Measurements from ENCODE around the gene MBD6. TPM values are rescaled to one million over a fixed set of nuclear protein-coding genes. Genes with fewer than 3 reads are reported as not detected.

MBD6 gene
- total and polyA plus RNA-seq, 2 of the 13 experiments (the other 11 are each of a cell fraction or from before 2014, with no cell fraction given): 4.1 to 5.9 TPM

DNA sequence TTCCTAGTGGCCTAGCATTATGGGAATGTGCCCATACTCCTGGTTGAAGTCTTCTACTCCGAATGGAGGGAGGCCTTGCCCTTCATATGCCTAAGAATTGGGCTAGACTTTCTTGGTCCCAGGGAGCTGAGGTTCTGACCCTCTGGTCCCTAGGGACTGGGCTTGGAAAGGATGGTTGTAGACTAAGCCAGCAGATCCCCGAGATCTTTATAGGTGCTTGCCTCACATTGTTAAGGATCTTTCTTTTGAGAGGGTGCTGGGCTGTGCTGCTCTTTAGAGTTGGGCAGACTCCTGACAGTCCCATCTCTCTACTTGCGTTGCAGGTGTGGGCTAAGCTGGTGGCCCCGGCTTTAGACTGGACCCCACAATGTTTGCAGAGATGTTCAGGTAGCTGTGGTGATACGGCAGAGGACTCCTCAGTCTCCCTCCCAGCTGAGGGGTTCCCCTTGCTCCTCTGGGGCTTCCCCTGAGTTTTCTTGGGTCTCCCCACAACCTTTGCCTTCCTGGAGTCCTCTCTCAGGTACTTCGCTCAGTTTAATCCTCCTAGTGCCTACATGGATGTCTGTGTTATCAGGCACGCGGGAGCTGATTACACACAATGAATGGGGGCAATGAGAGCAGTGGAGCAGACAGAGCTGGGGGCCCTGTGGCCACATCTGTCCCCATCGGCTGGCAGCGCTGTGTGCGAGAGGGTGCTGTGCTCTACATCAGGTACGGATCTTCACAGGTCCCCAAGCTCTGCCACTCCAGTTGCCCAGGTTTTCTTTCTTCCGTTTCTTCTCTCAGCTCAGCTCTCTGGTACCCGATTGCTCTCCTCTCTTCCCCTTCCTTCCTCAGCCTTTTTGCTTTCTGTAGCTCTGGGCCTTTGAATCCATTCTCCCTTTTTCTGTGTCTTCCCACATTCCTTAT, 1.3 kb downstream of the MBD6 start (continued):
- TF ChIP-seq, protein P1, sequence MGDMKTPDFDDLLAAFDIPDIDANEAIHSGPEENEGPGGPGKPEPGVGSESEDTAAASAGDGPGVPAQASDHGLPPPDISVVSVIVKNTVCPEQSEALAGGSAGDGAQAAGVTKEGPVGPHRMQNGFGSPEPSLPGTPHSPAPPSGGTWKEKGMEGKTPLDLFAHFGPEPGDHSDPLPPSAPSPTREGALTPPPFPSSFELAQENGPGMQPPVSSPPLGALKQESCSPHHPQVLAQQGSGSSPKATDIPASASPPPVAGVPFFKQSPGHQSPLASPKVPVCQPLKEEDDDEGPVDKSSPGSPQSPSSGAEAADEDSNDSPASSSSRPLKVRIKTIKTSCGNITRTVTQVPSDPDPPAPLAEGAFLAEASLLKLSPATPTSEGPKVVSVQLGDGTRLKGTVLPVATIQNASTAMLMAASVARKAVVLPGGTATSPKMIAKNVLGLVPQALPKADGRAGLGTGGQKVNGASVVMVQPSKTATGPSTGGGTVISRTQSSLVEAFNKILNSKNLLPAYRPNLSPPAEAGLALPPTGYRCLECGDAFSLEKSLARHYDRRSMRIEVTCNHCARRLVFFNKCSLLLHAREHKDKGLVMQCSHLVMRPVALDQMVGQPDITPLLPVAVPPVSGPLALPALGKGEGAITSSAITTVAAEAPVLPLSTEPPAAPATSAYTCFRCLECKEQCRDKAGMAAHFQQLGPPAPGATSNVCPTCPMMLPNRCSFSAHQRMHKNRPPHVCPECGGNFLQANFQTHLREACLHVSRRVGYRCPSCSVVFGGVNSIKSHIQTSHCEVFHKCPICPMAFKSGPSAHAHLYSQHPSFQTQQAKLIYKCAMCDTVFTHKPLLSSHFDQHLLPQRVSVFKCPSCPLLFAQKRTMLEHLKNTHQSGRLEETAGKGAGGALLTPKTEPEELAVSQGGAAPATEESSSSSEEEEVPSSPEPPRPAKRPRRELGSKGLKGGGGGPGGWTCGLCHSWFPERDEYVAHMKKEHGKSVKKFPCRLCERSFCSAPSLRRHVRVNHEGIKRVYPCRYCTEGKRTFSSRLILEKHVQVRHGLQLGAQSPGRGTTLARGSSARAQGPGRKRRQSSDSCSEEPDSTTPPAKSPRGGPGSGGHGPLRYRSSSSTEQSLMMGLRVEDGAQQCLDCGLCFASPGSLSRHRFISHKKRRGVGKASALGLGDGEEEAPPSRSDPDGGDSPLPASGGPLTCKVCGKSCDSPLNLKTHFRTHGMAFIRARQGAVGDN (CRISPR knock-in tag; IDR thresholded peaks at IDR 0.05): peak; percentile 16; the same call in 1 of the 2 replicates
- TF ChIP-seq, protein P2, sequence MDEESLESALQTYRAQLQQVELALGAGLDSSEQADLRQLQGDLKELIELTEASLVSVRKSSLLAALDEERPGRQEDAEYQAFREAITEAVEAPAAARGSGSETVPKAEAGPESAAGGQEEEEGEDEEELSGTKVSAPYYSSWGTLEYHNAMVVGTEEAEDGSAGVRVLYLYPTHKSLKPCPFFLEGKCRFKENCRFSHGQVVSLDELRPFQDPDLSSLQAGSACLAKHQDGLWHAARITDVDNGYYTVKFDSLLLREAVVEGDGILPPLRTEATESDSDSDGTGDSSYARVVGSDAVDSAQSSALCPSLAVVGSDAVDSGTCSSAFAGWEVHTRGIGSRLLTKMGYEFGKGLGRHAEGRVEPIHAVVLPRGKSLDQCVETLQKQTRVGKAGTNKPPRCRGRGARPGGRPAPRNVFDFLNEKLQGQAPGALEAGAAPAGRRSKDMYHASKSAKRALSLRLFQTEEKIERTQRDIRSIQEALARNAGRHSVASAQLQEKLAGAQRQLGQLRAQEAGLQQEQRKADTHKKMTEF (CRISPR knock-in tag; IDR thresholded peaks at IDR 0.05): no peak
- TF ChIP-seq MLLT10 (CRISPR knock-in tag; IDR thresholded peaks at IDR 0.05) (no peak), PHF20 (CRISPR knock-in tag; IDR thresholded peaks at IDR 0.05) (no peak), ZNF160 (CRISPR knock-in tag; IDR thresholded peaks at IDR 0.05) (no peak), ZNF660 (CRISPR knock-in tag; IDR thresholded peaks at IDR 0.05; ENCODE audit: borderline replicate concordance, low read depth) (no peak), SIN3B (IDR thresholded peaks at IDR 0.05; ENCODE audit: low read length) (no peak), KLF16 (CRISPR knock-in tag; IDR thresholded peaks at IDR 0.05) (no peak), ZNF737 (CRISPR knock-in tag; IDR thresholded peaks at IDR 0.05; ENCODE audit: borderline replicate concordance) (peak; percentile 39; the same call in 1 of the 2 replicates)
- TF ChIP-seq, protein P3, sequence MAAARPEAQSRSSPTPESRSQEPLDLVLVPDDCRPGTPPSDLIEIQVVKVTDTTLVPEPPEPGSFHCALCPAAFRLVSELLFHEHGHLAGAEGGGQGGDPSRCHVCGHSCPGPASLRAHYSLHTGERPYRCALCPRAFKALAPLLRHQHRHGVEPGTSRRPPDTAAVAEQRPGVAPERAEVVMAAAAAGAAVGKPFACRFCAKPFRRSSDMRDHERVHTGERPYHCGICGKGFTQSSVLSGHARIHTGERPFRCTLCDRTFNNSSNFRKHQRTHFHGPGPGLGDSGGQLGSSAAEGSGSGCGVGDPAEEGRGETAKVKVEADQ (CRISPR knock-in tag; IDR thresholded peaks at IDR 0.05; ENCODE audit: borderline replicate concordance): 0 out of 2 replicates have a peak, but pooled peaks have one; percentile 43

Measured in HepG2 (cell line).